Esophagus muscularis mucosa (tissue), 3 donors: ENCODE measurements around the gene DSTYK.

ENCODE experiments used
- POLR2AphosphoS5 ChIP-seq, 2 donors: sonication (generic); formaldehyde crosslinking; IDR thresholded peaks; one replicate each; pipeline ENCODE4 v1.6.1; 2017; ENCODE audit warnings: antibody characterized with exemption in 2 of 2
- TF ChIP-seq, protein P1 (sequence below), 3 experiments: fragments of 200-600 bp in 2 of 3; fragments of 450-650 bp in 1 of 3; sonication (generic) in 2 of 3; IDR thresholded peaks; one replicate each; pipeline ENCODE4 v1.5.1; 2017 to 2019; ENCODE audit warnings: antibody characterized with exemption in 3 of 3, mild to moderate bottlenecking in 2 of 3, moderate library complexity in 1 of 3

DNA sequence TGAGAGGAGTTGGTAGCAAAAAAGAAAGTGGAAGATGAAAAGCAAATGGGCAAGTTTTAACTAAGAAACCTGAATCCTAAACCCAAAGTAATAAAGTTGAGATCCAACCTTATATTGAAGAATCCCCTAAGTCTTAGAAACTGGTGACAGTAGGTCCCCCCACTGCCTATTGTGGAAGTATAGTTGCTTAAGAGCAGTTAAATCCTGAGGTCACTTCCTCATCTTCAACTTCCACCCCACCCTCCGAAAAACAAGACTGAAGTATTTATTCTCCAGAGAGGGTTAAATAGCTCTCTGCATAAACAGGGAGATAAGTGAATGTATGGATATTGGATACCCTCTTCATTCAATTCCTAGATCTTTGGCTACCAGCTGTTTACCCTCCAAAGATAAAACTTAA lies 3.3 kb upstream of the DSTYK start:
- TF ChIP-seq, protein P1, sequence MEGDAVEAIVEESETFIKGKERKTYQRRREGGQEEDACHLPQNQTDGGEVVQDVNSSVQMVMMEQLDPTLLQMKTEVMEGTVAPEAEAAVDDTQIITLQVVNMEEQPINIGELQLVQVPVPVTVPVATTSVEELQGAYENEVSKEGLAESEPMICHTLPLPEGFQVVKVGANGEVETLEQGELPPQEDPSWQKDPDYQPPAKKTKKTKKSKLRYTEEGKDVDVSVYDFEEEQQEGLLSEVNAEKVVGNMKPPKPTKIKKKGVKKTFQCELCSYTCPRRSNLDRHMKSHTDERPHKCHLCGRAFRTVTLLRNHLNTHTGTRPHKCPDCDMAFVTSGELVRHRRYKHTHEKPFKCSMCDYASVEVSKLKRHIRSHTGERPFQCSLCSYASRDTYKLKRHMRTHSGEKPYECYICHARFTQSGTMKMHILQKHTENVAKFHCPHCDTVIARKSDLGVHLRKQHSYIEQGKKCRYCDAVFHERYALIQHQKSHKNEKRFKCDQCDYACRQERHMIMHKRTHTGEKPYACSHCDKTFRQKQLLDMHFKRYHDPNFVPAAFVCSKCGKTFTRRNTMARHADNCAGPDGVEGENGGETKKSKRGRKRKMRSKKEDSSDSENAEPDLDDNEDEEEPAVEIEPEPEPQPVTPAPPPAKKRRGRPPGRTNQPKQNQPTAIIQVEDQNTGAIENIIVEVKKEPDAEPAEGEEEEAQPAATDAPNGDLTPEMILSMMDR (IDR thresholded peaks at IDR 0.05), result no peak
- TF ChIP-seq POLR2AphosphoS5 (IDR thresholded peaks at IDR 0.05), result no peak
